Neuron (in vitro differentiated cells): ENCODE results near the gene TTC23.

Experiments used
- H2AFZ ChIP-seq: one replicate; pipeline ENCODE4 v1.6.1; 2013; ENCODE audit warnings: low read depth, mild to moderate bottlenecking, inconsistent platforms, low read length, moderate library complexity
- H3K27me3 ChIP-seq: one replicate; pipeline ENCODE4 v1.6.1; 2013; ENCODE audit warnings: low read length; ENCODE audit not compliant: insufficient read depth
- H3K36me3 ChIP-seq: one replicate; pipeline ENCODE4 v1.6.1; 2013; ENCODE audit warnings: low read length; ENCODE audit not compliant: insufficient read depth
- H3K4me1 ChIP-seq: one replicate; pipeline ENCODE4 v1.6.1; 2013; ENCODE audit warnings: low read length; ENCODE audit not compliant: insufficient read depth
- H3K4me3 ChIP-seq: 2 replicates; pipeline ENCODE4 v1.5.1; 2013; ENCODE audit warnings: mild to moderate bottlenecking, low read length, moderate library complexity
- H3K9me3 ChIP-seq: one replicate; pipeline ENCODE4 v1.6.1; 2013; ENCODE audit warnings: low read length

TTC23 gene

GRCh38 chr15:99265541-99266070 is 16.2 kb upstream of the TTC23 start:
- Histone ChIP-seq H3K4me1 (no peaks in the 10 kb centered on the region), H2AFZ (no peak overlapping the region), H3K4me3 (no peak overlapping the region), H3K36me3 (no peaks in the 10 kb centered on the region), H3K9me3 (no peaks in the 10 kb centered on the region), H3K27me3 (no peaks in the 10 kb centered on the region)

- no peak overlapping the region for H3K4me3 ChIP-seq
- no peaks in the 10 kb centered on the region for H3K27me3 ChIP-seq
- H3K36me3 ChIP-seq = no peaks in the 10 kb centered on the region
- H3K4me1 ChIP-seq = no peaks in the 10 kb centered on the region
- H2AFZ ChIP-seq = no peak overlapping the region
- no peaks in the 10 kb centered on the region for H3K9me3 ChIP-seq
These were observed 14.7 kb upstream of the TTC23 start for GRCh38 chr15:99264125-99264524.

GRCh38 chr15:99257107-99257750 is 7.8 kb upstream of the TTC23 start:
- Histone ChIP-seq H3K4me3 (no peak overlapping the region), H3K36me3 (no peaks in the 10 kb centered on the region), H3K9me3 (no peaks in the 10 kb centered on the region), H3K27me3 (no peaks in the 10 kb centered on the region), H3K4me1 (peaks cover 3% of the 10 kb centered on the region), H2AFZ (no peak overlapping the region)

- Histone ChIP-seq H2AFZ (no peak overlapping the region), H3K9me3 (no peaks in the 10 kb centered on the region), H3K27me3 (no peaks in the 10 kb centered on the region), H3K36me3 (no peaks in the 10 kb centered on the region), H3K4me3 (no peak overlapping the region), H3K4me1 (peaks cover 7% of the 10 kb centered on the region)
These were observed 4.2 kb upstream of the TTC23 start for GRCh38 chr15:99253381-99254090.

GRCh38 chr15:99252326-99252725 is 2.9 kb upstream of the TTC23 start:
- Histone ChIP-seq H2AFZ (peak overlapping the region; percentile 88), H3K4me1 (peaks cover 15% of the 10 kb centered on the region), H3K27me3 (no peaks in the 10 kb centered on the region), H3K9me3 (no peaks in the 10 kb centered on the region), H3K36me3 (no peaks in the 10 kb centered on the region), H3K4me3 (peak overlapping the region; percentile 64)

- Histone ChIP-seq H3K4me3 (peak within 1 kb of the TSS; percentile 81), H3K9me3 (no peaks in the 10 kb centered on the region), H3K4me1 (peaks cover 15% of the 10 kb centered on the region), H3K27me3 (no peaks in the 10 kb centered on the region), H2AFZ (peak within 1 kb of the TSS; percentile 88), H3K36me3 (no peaks in the 10 kb centered on the region)
These were observed 1.8 kb upstream of the TTC23 start, which contains the start of gene LRRC28 for GRCh38 chr15:99250857-99251841. TSS of gene LRRC28 (plus strand) at chr15:99251481. CDS start at chr15:99255958, 4,477 bp downstream.

GRCh38 chr15:99250494-99250856 is 1.1 kb upstream of the TTC23 start:
- H2AFZ ChIP-seq = peak overlapping the region; percentile 31
- H3K36me3 ChIP-seq = no peaks in the 10 kb centered on the region
- H3K27me3 ChIP-seq = no peaks in the 10 kb centered on the region
- peaks cover 15% of the 10 kb centered on the region for H3K4me1 ChIP-seq
- peak overlapping the region; percentile 81 for H3K4me3 ChIP-seq
- H3K9me3 ChIP-seq = no peaks in the 10 kb centered on the region

GRCh38 chr15:99250001-99250400 is 620 bp upstream of the TTC23 start:
- Histone ChIP-seq H3K27me3 (no peaks in the 10 kb centered on the region), H3K36me3 (no peaks in the 10 kb centered on the region), H2AFZ (peak overlapping the region; percentile 71), H3K4me3 (peak overlapping the region; percentile 81), H3K4me1 (peaks cover 15% of the 10 kb centered on the region), H3K9me3 (no peaks in the 10 kb centered on the region)

GRCh38 chr15:99248000-99248715 is 1.2 kb downstream of the TTC23 start:
- Histone ChIP-seq H3K36me3 (no peaks in the 10 kb centered on the region), H3K4me3 (peak overlapping the region; percentile 81), H3K27me3 (no peaks in the 10 kb centered on the region), H3K9me3 (no peaks in the 10 kb centered on the region), H3K4me1 (peaks cover 15% of the 10 kb centered on the region), H2AFZ (no peak overlapping the region)

GRCh38 chr15:99247062-99247461 is 2.3 kb downstream of the TTC23 start:
- no peaks in the 10 kb centered on the region for H3K36me3 ChIP-seq
- H3K27me3 ChIP-seq = no peaks in the 10 kb centered on the region
- H3K4me3 ChIP-seq = no peak overlapping the region
- H2AFZ ChIP-seq = no peak overlapping the region
- H3K4me1 ChIP-seq = peaks cover 10% of the 10 kb centered on the region
- H3K9me3 ChIP-seq = no peaks in the 10 kb centered on the region

- H2AFZ ChIP-seq = no peak overlapping the region
- H3K36me3 ChIP-seq = no peaks in the 10 kb centered on the region
- no peak overlapping the region for H3K4me3 ChIP-seq
- peaks cover 8% of the 10 kb centered on the region for H3K4me1 ChIP-seq
- H3K9me3 ChIP-seq = no peaks in the 10 kb centered on the region
- H3K27me3 ChIP-seq = no peaks in the 10 kb centered on the region
These were observed 5.1 kb downstream of the TTC23 start for GRCh38 chr15:99244306-99244705.

- no peaks in the 10 kb centered on the region for H3K4me1 ChIP-seq
- no peaks in the 10 kb centered on the region for H3K27me3 ChIP-seq
- no peak overlapping the region for H3K4me3 ChIP-seq
- no peaks in the 10 kb centered on the region for H3K9me3 ChIP-seq
- no peaks in the 10 kb centered on the region for H3K36me3 ChIP-seq
- H2AFZ ChIP-seq = no peak overlapping the region
These were observed 7.6 kb downstream of the TTC23 start for GRCh38 chr15:99241752-99242151.
